ENCODE results near the gene LPIN3.

Gene LPIN3

DNA sequence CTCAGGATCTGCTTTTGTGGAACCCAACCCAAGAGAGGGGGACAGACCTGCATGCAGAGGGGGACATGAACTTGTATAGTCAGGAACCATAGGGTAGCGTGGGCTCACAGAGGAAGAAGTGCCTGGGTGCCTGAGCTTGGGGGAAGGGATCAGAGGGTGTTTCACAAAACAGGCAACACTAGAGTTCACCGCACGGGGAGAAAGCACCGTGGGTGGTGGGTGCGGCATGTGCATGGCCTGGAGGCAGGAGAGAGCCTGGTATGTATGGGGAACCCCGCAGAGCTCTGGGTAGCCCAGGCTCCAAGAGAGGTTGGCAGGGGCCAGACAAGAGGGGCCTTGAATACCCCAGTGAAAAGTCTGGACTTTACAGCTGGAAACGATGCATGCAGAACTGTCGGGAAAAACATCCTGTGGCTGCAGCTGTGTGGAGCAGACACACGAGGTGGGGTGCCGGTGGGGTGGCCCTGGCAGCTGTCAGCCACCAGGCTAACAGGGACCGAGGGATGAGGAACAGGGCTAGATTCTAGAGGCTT lies 32.7 kb downstream of the LPIN3 start:
- Mint-ChIP-seq H3K36me3 (ENCODE audit: low read depth) (no peaks in the 10 kb centered on the region), H3K4me3 (no peak overlapping the region), H3K27ac (no peak overlapping the region), H3K9me3 (peaks cover 8% of the 10 kb centered on the region), H3K27me3 (peaks cover 56% of the 10 kb centered on the region), H3K4me1 (ENCODE audit: low read depth) (peaks cover 12% of the 10 kb centered on the region)
- intact Hi-C loops (cut with micrococcal nuclease): no loop called here

DNA sequence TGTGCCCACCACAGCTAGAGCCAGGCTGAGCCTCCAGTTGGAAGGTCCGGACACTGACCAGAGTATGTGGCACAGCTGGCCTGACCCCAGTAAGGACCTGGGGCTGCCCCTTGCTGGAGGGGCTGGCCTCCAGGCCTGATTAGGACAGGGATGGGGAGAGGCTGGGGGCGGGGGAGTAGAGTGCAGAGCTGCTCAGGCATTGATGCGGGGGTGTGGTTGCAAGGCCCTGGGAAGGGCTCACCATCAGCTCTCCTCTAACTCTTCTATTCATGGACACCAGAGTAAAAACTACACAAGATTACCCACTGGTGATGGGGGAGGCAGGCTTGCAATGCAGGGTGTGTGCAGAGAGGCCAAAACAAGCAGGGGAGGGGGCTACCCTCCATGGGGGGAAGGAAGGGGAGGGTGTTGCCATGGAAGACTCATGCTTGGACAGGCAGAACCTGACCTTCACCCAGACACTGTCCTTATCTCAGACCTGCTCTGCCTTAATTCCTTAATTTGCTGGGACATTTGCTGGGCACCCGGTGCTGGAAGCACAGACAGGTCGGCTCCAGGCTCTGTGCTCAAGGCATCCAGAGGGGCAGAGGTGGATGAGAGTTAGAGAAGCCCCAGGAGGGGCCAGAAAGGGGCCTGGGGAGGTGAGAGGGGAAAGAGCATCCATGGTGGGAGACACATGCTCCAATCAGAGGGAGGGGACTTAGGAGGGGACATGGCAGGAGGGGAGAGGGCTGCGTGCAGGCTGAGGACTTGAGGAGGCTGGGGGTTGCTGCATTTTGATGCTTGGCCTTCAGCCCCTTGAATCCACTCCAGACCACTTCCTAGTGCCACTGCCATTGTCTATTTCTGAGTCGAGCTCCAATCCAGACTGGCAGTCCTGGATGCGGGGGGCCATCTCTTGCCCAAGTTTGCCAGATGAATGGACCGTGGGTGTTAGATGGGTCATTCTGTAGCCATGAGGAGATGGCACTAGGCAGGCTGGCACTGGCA lies 33.6 kb downstream of the LPIN3 start:
- Mint-ChIP-seq H3K4me3 (no peak overlapping the region), H3K9me3 (peaks cover 8% of the 10 kb centered on the region), H3K27ac (no peak overlapping the region), H3K27me3 (peaks cover 55% of the 10 kb centered on the region), H3K36me3 (ENCODE audit: low read depth) (no peaks in the 10 kb centered on the region), H3K4me1 (ENCODE audit: low read depth) (peaks cover 11% of the 10 kb centered on the region)
- intact Hi-C loops (cut with micrococcal nuclease): no loop called here

DNA sequence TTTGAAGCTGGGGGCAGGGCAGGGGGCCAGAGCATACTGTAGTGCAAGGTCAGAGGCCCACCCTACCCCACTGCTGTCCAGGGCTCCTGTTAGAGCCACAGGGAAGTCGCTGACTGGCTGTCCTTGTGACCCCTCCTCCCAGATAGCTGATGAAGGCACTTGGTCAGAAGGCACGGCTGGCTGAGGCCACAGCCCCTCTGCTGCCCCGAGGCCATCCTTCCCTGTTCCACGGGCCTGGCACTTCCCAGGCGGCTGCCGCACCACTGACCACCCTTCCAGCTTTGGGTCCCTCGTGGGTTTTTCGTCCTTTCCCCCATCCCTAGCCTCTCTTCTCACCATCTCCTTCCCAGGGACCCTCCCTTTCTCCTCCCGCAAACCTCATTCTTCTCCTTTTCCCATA lies 35.2 kb downstream of the LPIN3 start:
- intact Hi-C loops (cut with micrococcal nuclease): no loop called here
- Mint-ChIP-seq H3K36me3 (ENCODE audit: low read depth) (no peaks in the 10 kb centered on the region), H3K27me3 (peaks cover 57% of the 10 kb centered on the region), H3K9me3 (peaks cover 8% of the 10 kb centered on the region), H3K4me3 (no peak overlapping the region), H3K4me1 (ENCODE audit: low read depth) (peaks cover 17% of the 10 kb centered on the region), H3K27ac (no peak overlapping the region)

DNA sequence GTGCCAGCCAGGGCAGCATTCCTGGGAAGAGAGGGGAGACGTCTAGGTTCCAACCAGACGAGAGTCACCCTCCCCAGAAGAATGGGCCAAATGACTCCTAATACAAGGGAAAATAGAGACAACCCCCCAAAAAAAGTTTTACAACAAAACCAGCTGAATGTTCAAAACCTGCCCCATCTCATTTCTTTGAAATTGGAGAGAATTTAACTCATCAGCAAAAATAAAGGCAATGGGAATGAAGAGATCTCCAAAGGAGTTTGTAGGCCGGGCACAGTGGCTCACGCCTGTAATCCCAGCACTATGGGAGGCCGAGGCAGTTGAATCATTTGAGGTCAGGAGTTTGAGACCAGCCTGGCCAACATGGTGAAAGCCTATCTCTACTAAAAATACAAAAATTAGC lies 35.7 kb downstream of the LPIN3 start:
- no peak overlapping the region for H3K27ac Mint-ChIP-seq
- peaks cover 3% of the 10 kb centered on the region for H3K9me3 Mint-ChIP-seq
- peaks cover 53% of the 10 kb centered on the region for H3K27me3 Mint-ChIP-seq
- intact Hi-C loops (cut with micrococcal nuclease): no loop called here
- no peak overlapping the region for H3K4me3 Mint-ChIP-seq
- no peaks in the 10 kb centered on the region for H3K36me3 Mint-ChIP-seq (ENCODE audit: low read depth)
- peaks cover 20% of the 10 kb centered on the region for H3K4me1 Mint-ChIP-seq (ENCODE audit: low read depth)

DNA sequence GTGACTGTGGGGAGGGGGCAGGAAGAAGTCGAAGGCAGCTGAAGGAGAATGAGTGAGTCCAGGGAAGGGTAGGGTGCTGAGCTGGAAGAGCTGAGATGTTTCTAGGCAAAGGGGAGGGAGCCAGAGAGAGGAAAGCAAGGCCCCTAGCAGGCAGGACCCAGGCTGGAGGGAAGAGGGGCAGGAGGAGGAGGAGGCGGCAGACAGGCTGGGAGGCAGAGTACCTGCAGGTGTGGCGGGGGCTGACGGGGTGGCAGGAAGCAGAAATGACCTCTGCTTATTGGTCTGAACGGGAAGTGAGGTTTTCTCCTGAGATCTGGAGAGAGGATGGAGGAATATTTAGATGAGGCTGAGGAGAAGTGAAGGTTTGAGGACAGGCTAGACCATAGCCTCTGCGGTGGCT lies 36.7 kb downstream of the LPIN3 start:
- Mint-ChIP-seq H3K9me3 (no peaks in the 10 kb centered on the region), H3K4me1 (ENCODE audit: low read depth) (peaks cover 20% of the 10 kb centered on the region), H3K27ac (no peak overlapping the region), H3K4me3 (no peak overlapping the region), H3K36me3 (ENCODE audit: low read depth) (no peaks in the 10 kb centered on the region), H3K27me3 (peaks cover 56% of the 10 kb centered on the region)
- intact Hi-C loops (cut with micrococcal nuclease): no loop called here

DNA sequence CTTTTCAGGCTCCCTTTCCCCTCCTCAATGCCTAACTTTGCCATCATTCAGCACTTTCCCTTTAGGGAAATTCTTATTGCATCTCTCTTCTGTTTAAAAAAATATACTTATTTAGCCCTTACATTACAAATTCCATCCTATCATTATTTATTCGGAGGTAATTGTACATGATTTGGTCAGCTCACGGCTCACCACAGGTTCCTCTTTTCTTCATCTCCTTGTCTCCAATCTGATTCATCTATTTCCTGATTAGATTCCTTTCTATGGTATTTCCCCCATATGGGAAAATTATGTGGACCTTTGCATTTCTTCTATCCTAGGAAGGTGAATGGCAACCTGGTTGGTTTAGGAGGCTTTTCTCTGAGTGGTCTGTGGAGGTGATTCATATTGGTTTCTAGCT lies 38.9 kb downstream of the LPIN3 start:
- no peaks in the 10 kb centered on the region for H3K36me3 Mint-ChIP-seq (ENCODE audit: low read depth)
- peaks cover 41% of the 10 kb centered on the region for H3K27me3 Mint-ChIP-seq

DNA sequence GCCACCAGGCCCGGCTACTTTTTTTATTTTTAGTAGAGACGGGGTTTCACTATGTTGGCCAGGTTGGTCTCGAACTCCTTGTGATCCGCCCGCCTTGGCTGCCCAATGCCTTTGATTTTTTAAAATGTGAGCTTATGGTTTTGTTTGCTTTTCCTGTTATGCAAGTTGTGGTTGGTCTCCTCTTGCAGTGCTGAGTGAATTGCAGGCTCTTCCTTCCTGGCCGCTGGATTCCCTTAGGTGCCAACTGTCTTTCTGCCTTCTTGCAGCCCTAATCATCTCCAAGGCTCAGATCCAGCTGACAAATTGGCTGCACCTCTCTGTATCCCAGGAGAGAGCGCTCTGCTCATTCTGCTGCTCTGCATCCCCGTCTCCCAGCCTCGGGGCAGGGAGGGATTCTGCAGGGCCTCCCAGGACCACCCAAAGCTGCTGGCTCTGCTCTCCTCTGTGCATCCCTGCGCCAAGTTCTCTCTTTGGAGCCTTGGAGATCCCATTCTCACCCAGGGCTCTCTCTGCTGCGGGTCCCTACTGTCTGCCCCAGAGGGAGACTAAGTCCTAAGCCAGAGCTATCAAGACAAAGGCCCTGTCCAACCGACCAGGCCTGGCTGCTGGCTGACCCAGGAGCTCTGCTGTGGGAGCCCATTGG lies 40.1 kb downstream of the LPIN3 start:
- Mint-ChIP-seq H3K27me3 (peaks cover 35% of the 10 kb centered on the region), H3K36me3 (ENCODE audit: low read depth) (no peaks in the 10 kb centered on the region), H3K27ac (no peak overlapping the region), H3K4me3 (no peak overlapping the region), H3K9me3 (no peaks in the 10 kb centered on the region), H3K4me1 (ENCODE audit: low read depth) (peaks cover 20% of the 10 kb centered on the region)
- intact Hi-C loops (cut with micrococcal nuclease): no loop called here

More for the DNA sequence above, 38.9 kb downstream of the LPIN3 start:
- Mint-ChIP-seq H3K4me1 (ENCODE audit: low read depth) (peaks cover 20% of the 10 kb centered on the region), H3K27ac (no peak overlapping the region), H3K9me3 (no peaks in the 10 kb centered on the region), H3K4me3 (no peak overlapping the region)
- intact Hi-C loops (cut with micrococcal nuclease): no loop called here

DNA sequence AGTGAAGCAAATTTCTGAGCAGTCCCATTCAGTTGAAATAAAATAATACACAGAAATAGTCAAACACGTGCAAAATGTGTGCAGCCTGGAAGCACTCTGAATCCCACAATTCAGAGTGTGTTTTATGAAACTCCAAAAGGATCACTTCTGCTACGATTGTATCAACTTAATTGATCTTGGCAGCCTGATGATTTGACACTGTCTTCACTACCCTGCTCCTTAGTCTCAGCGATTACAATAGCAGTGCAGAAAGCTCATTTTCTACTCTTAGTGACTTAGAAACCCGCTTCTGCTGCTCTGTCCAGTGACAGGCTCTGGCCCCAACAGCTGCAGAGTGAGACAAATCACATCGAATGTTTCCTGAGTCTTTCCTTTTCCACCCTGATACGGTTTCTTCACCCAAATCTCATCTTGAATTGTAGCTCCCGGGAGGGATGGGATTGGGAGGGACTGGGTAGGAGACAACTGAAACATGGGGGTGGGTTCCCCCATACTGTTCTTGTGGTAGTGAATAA lies 42.2 kb downstream of the LPIN3 start:
- H3K36me3 Mint-ChIP-seq (ENCODE audit: low read depth): no peaks in the 10 kb centered on the region
- peaks cover 20% of the 10 kb centered on the region for H3K27me3 Mint-ChIP-seq
- H3K9me3 Mint-ChIP-seq: no peaks in the 10 kb centered on the region
- intact Hi-C loops (cut with micrococcal nuclease): no loop called here
- H3K27ac Mint-ChIP-seq: no peak overlapping the region
- H3K4me3 Mint-ChIP-seq: no peak overlapping the region
- H3K4me1 Mint-ChIP-seq (ENCODE audit: low read depth): peaks cover 20% of the 10 kb centered on the region

DNA sequence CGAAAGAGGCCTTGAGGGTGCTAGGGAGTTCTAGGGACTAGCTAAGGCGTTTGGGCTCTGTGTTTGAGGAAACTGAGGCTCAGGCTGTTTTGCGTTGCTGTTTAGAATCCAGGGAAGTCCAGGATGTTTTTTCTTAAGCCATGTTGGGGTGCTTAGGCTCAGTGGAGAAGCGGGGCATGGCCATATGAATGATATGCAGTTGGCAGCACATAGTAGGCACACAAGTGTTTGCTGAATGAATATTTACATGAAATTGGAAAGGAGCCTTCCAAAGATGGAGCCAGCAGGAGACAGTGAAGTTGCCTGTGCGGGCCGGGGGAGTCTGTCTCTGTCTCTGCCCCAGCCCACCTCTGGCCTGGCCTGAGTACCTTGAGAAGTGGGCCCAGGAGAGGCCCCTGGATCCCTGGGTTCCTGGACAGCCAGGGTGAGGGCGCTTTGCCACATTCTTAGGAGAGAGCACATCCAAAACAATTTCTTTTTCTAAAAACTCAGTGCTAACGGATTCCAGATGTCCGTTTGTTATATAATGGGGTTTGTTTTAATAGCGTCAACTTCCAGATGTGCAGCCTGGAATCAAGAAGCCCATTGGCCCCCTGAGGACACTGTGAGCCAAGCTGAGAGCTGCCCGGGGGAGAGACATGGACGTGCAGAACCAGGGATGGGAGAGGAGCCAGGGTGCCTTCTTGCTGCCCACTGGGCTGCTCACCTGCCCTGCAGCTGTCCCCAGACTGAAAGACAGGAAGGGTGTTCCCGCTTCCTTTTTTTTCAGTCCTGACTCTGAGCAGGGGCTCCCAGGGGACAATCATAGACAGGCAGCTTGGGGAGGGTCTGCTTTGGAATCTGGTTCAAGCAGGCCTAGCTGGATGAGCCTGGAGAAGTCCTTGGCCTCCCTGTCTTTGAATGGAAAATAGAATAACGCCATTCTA lies 46.1 kb downstream of the LPIN3 start:
- H3K36me3 Mint-ChIP-seq (ENCODE audit: low read depth): no peaks in the 10 kb centered on the region
- no peak overlapping the region for H3K27ac Mint-ChIP-seq
- H3K4me3 Mint-ChIP-seq: no peak overlapping the region
- intact Hi-C loops (cut with micrococcal nuclease): no loop called here
- no peaks in the 10 kb centered on the region for H3K9me3 Mint-ChIP-seq
- H3K27me3 Mint-ChIP-seq: peaks cover 17% of the 10 kb centered on the region
- no peaks in the 10 kb centered on the region for H3K4me1 Mint-ChIP-seq (ENCODE audit: low read depth)

DNA sequence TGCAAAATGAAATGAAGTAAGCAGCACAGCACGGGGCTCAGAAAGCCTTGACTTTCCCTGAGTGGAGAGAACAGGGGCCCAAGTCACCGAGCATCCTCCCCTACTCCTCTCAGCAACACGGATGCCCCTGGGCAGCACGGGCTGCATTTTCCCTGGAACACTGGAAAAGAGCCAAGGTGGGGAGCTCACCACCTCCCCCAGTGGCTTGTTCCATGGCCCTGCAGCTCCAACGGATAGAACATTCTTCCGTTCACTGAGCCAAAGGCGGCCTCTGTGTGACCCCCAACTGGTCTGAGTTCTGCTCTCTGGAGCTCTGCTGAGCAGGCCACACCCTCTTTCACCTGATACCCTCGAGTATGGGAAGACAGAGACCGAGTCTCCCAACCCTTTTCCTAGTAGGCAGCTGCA lies 46.8 kb downstream of the LPIN3 start:
- Mint-ChIP-seq H3K4me3 (no peak overlapping the region), H3K27me3 (peaks cover 17% of the 10 kb centered on the region), H3K4me1 (ENCODE audit: low read depth) (no peaks in the 10 kb centered on the region), H3K36me3 (ENCODE audit: low read depth) (no peaks in the 10 kb centered on the region), H3K9me3 (no peaks in the 10 kb centered on the region), H3K27ac (no peak overlapping the region)
- intact Hi-C loops (cut with micrococcal nuclease): no loop called here

DNA sequence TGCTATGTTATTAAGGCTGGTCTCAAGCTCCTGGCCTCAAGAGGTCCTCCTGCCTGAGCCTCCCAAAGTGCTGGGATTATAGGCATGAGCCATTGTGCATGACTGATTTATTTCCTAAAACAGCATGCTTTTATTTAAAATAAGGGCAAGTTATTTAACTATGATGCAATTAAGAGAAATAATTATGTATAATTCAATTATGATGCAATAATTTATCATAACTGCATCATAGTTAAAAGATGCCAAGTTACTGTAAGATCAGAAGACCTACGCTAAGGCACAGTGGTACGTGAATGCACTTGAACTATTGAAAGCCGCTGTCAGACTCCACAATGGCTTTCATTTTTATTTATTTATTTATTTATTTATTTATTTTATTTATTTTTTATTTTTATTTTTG lies 50.3 kb downstream of the LPIN3 start:
- Mint-ChIP-seq H3K36me3 (ENCODE audit: low read depth) (no peaks in the 10 kb centered on the region), H3K4me3 (no peak overlapping the region), H3K4me1 (ENCODE audit: low read depth) (no peaks in the 10 kb centered on the region), H3K27ac (no peak overlapping the region), H3K9me3 (no peaks in the 10 kb centered on the region), H3K27me3 (peaks cover 15% of the 10 kb centered on the region)
- intact Hi-C loops (cut with micrococcal nuclease): no loop called here

DNA sequence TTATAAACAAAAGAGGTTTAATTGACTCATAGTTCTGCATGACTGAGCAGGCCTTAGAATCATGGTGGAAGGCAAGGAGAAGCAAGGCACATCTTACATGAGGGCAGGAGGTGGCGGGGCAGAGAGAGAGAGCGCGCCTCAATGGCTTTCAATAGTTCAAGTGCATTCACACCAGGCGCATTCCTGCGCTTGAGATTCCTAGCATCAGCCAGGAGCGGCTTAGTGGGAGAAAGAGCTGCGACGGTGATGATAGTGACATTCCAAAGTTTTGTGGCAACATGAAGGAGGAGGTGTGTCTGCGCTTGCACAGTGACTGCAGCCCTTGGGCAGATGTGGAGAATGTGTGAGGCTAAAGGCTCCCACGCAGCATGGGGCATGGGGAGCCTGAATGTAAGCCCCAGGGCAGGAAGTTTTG lies 51.0 kb downstream of the LPIN3 start:
- Mint-ChIP-seq H3K4me1 (ENCODE audit: low read depth) (no peaks in the 10 kb centered on the region), H3K36me3 (ENCODE audit: low read depth) (no peaks in the 10 kb centered on the region), H3K4me3 (no peak overlapping the region), H3K9me3 (no peaks in the 10 kb centered on the region), H3K27me3 (peaks cover 15% of the 10 kb centered on the region), H3K27ac (no peak overlapping the region)
- intact Hi-C loops (cut with micrococcal nuclease): no loop called here

DNA sequence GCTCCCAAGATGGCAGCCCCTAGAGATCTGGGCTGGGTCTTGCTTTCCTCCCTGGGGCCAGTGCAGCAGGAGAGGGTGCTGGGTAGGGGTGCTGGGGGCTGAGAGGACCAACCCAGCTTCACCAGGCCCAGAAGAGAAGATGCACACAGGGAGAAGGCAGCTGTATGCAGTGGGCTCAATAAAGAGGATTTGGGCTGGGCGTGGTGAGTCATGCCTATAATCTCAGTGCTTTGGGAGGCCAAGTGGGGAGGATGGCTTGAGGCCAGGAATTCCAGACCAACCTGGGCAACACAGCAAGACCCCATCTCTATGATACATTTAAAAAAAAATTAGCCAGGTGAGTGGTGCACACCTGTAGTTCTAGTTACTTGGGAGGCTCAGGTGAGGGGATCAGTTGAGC lies 51.7 kb downstream of the LPIN3 start:
- intact Hi-C loops (cut with micrococcal nuclease): no loop called here
- H3K4me3 Mint-ChIP-seq: no peak overlapping the region
- no peaks in the 10 kb centered on the region for H3K4me1 Mint-ChIP-seq (ENCODE audit: low read depth)
- H3K27me3 Mint-ChIP-seq: peaks cover 15% of the 10 kb centered on the region
- H3K36me3 Mint-ChIP-seq (ENCODE audit: low read depth): no peaks in the 10 kb centered on the region
- no peak overlapping the region for H3K27ac Mint-ChIP-seq
- no peaks in the 10 kb centered on the region for H3K9me3 Mint-ChIP-seq
